GM23338 (cell line): ENCODE data around the gene CCNYL1.

ENCODE experiments used
- CREB1 ChIP-seq: fragments of 250-450 bp; sonication (Bioruptor Pico); IDR thresholded peaks from 2 replicates; pipeline ENCODE4 v1.5.0; 2020; ENCODE audit warnings: low read depth, mild to moderate bottlenecking, moderate library complexity
- EZH2 ChIP-seq: fragments of 200-600 bp; sonication (generic); IDR thresholded peaks from one replicate; pipeline ENCODE4 v1.8.0; 2017; ENCODE audit warnings: antibody characterized with exemption, mild to moderate bottlenecking, low read depth; ENCODE audit not compliant: unreplicated experiment
- EZH2phosphoT487 ChIP-seq: fragments of 200-600 bp; sonication (generic); IDR thresholded peaks from one replicate; pipeline ENCODE4 v1.8.1; 2018; ENCODE audit warnings: antibody characterized with exemption; ENCODE audit not compliant: unreplicated experiment
- JUNB ChIP-seq: IDR thresholded peaks from one replicate; pipeline ENCODE4 v1.6.1; 2016; ENCODE audit warnings: antibody characterized with exemption; ENCODE audit not compliant: unreplicated experiment
- NANOG ChIP-seq: IDR thresholded peaks from 2 replicates; pipeline ENCODE4 v1.6.1; 2016; ENCODE audit warnings: antibody characterized with exemption, borderline replicate concordance
- POLR2AphosphoS5 ChIP-seq: IDR thresholded peaks from 2 replicates; pipeline ENCODE4 v1.6.1; 2016; ENCODE audit warnings: antibody characterized with exemption, low read depth
- STAT1 ChIP-seq: IDR thresholded peaks from one replicate; pipeline ENCODE4 v1.6.1; 2016; ENCODE audit warnings: antibody characterized with exemption; ENCODE audit not compliant: unreplicated experiment
- ZNF331 ChIP-seq: fragments of 250-450 bp; sonication (Bioruptor Pico); IDR thresholded peaks from 2 replicates; pipeline ENCODE4 v1.5.0; 2020; ENCODE audit warnings: low read depth, mild to moderate bottlenecking, moderate library complexity
- ZNF462 ChIP-seq: fragments of 250-450 bp; sonication (Bioruptor Pico); IDR thresholded peaks from 2 replicates; pipeline ENCODE4 v1.5.0; 2020; ENCODE audit warnings: mild to moderate bottlenecking, moderate library complexity
- TF ChIP-seq, protein P1 (sequence below), 2 experiments: fragments of 200-600 bp in 1 of 2; sonication (generic) in 1 of 2; conservative IDR thresholded peaks; 2 replicates each; pipeline versions ENCODE4 v1.5.1 to v1.6.1; 2016 to 2017; ENCODE audit warnings: antibody characterized with exemption in 2 of 2, low read depth in 2 of 2, mild to moderate bottlenecking in 2 of 2, moderate library complexity in 1 of 2
- TF ChIP-seq, protein P2 (sequence below): IDR thresholded peaks from one replicate; pipeline ENCODE4 v1.6.1; 2018; ENCODE audit warnings: antibody characterized with exemption; ENCODE audit not compliant: unreplicated experiment

DNA sequence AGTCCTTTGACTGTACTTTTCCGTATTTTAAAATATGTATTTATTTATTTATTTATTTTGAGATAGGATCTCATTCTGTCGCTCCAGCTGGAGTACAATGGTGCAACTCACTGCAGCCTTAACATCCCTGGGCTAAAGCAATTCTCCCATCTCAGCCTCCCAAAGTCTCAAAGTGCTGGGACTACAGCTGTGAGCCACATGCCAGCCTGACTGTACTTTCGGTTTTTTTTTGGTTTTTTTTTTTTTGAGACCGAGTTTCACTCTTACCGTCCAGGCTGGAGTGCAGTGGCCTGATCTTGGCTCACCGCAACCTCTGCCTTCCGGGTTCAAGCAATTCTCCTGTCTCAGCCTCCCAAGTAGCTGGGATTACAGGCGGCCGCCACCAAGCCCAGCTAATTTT, 28.9 kb upstream of the CCNYL1 start:
- TF ChIP-seq, protein P1, sequence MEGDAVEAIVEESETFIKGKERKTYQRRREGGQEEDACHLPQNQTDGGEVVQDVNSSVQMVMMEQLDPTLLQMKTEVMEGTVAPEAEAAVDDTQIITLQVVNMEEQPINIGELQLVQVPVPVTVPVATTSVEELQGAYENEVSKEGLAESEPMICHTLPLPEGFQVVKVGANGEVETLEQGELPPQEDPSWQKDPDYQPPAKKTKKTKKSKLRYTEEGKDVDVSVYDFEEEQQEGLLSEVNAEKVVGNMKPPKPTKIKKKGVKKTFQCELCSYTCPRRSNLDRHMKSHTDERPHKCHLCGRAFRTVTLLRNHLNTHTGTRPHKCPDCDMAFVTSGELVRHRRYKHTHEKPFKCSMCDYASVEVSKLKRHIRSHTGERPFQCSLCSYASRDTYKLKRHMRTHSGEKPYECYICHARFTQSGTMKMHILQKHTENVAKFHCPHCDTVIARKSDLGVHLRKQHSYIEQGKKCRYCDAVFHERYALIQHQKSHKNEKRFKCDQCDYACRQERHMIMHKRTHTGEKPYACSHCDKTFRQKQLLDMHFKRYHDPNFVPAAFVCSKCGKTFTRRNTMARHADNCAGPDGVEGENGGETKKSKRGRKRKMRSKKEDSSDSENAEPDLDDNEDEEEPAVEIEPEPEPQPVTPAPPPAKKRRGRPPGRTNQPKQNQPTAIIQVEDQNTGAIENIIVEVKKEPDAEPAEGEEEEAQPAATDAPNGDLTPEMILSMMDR (conservative IDR thresholded peaks at IDR 0.05; ENCODE audit: low read depth in 2 of 2) = no peak
- TF ChIP-seq POLR2AphosphoS5 = no peak
- TF ChIP-seq, protein P2, sequence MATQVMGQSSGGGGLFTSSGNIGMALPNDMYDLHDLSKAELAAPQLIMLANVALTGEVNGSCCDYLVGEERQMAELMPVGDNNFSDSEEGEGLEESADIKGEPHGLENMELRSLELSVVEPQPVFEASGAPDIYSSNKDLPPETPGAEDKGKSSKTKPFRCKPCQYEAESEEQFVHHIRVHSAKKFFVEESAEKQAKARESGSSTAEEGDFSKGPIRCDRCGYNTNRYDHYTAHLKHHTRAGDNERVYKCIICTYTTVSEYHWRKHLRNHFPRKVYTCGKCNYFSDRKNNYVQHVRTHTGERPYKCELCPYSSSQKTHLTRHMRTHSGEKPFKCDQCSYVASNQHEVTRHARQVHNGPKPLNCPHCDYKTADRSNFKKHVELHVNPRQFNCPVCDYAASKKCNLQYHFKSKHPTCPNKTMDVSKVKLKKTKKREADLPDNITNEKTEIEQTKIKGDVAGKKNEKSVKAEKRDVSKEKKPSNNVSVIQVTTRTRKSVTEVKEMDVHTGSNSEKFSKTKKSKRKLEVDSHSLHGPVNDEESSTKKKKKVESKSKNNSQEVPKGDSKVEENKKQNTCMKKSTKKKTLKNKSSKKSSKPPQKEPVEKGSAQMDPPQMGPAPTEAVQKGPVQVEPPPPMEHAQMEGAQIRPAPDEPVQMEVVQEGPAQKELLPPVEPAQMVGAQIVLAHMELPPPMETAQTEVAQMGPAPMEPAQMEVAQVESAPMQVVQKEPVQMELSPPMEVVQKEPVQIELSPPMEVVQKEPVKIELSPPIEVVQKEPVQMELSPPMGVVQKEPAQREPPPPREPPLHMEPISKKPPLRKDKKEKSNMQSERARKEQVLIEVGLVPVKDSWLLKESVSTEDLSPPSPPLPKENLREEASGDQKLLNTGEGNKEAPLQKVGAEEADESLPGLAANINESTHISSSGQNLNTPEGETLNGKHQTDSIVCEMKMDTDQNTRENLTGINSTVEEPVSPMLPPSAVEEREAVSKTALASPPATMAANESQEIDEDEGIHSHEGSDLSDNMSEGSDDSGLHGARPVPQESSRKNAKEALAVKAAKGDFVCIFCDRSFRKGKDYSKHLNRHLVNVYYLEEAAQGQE = no peak
- no peak for TF ChIP-seq EZH2
- no peak for TF ChIP-seq JUNB
- TF ChIP-seq CREB1 = no peak
- no peak for TF ChIP-seq EZH2phosphoT487
- no peak for TF ChIP-seq STAT1
- TF ChIP-seq ZNF331 = no peak
- no peak for TF ChIP-seq NANOG
- TF ChIP-seq ZNF462 = no peak
